GM21515 (cell line): ENCODE data around the gene VWA3A.
"Not testable (repeated sequence)": the region's sequence is repeated elsewhere in the genome, so short reads cannot be mapped to it uniquely, and the experiment has no call there.

ENCODE experiments used
- ATAC-seq: cut with Tn5 transposase; IDR thresholded peaks from one replicate; pipeline ENCODE4 v1.9.1; 2021; ENCODE audit not compliant: unreplicated experiment

VWA3A gene

DNA sequence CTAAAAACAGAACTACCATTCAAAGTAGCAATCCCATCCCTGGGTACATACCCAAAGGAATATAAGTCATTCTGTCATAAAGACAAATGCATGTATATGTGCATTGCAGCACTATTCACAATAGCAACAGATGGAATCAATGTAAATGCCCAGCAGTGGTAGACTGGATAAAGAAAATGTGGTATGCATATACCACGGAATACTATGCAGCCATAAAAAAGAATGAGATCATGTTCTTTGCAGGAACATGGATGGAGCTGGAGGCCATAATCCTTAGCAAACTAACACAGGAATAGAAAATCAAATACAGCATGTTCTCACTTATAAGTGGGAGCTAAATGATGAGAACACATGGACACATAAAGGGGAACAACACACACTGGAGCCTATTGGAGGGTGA lies 36.2 kb downstream of the VWA3A start:
- not testable (repeated sequence) for ATAC-seq

DNA sequence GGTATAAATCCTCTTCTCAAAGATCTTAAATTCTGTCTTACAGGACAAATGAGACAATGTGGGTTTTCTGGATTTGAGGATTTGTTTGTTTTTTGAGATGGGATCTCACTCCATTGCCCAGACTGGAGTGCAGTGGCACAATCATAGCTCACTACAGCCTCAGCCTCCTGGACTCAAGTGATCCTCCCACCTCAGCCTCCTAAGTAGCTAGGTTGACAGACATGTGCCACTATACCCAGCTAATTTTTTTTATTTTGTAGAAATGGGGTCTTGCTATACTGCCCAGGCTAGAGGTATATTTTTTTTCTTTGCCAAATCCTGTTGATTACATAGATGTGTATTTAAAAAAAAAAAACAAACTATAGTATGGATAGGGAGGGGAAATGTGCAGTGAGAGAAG lies 38.2 kb downstream of the VWA3A start:
- no peak for ATAC-seq

DNA sequence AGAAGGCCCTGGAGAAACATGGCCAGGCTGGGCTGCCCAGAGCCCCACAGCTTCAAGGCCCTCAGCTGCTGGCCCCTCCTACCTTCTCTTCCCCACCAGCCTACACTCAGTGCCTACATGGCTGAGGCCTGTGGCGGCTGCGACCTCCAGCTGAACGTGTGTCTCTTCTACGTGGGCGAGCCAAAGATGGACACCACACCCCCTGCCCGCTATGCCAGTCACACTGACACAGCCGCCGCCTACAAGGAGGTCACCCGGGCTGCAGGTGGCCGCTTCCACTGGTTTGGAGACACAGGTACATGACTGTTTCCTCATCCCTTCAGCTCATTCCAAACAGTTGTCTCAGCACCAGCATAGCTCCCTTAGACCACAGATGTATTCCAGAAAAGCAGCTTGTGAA lies 40.5 kb downstream of the VWA3A start:
- no peak for ATAC-seq

DNA sequence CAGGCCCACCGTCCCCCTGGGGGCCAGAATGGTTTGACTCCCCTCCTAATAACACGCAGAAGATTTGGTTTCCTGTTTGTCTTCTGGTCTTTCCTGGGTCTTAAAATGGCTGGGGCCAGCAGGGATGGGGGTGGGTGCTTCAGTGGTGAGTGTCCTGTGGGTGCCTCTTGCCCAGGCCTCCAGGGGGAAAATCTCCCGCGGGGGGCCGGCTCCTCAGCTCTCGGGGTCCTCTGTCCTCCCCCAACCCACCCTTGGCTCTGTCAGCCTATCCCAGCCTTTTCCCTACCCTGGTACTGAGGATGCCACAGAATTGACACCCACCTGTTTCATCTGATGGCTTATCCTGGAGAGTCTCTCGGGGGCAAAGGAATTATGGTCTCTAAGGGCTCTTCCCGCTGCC lies 46.1 kb downstream of the VWA3A start:
- ATAC-seq, result no peak

DNA sequence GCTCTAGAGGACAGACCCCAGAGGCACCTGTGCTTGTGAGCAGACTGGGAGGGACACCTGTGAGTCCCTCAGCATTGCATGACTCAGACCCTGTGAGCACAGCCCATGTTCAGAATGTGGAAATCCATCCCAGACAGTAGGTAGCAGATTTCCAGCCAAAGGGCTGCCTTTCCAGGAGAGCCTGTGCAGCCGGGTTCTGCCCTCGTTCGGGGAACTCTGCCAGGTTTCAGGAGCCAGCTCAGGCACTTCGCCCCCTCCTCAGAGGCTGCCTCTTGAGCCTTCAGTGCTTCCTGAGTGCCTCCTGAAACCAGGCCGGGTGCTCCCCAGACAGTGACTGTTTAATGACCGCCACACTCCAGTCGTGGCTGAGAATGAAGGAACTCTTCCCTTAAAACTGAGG lies 46.7 kb downstream of the VWA3A start:
- ATAC-seq, result no peak

DNA sequence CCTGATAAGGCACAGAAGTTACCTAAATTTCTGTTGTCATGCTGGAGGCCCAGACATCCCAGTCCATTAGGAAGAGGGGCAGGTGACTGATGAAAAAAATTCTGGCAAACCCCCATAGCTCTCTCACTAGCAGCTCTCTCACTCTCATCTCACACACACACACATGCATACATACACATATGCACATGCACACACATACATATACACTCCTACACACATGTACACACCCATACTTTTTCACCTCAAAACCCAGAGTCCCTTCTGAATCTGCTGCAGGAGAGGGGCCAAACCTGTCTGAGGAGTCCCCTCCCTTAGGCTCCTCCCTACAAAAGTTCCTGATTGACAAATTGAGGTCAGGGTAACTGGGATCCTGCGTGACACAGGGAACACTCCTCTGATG lies 47.4 kb downstream of the VWA3A start:
- no peak for ATAC-seq

DNA sequence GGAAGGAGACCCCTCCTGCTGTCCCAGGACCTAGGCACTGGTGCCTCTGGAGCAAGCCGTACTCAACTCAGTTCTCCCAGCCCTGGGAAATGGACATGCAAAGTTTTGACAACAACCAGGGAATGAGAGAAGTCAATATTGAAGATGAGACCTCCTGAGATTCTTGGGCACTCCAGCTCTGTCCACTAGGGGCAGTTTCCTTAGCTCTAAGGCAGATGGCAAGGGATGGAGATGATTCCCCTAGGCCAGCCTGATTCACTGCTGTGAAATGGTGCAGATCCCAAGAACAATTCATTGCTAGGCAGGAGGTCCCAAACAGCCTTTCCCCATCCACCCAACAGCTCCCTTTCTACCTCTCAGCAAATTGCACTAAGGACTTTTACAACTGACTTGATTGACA lies 49.4 kb downstream of the VWA3A start:
- no peak for ATAC-seq

DNA sequence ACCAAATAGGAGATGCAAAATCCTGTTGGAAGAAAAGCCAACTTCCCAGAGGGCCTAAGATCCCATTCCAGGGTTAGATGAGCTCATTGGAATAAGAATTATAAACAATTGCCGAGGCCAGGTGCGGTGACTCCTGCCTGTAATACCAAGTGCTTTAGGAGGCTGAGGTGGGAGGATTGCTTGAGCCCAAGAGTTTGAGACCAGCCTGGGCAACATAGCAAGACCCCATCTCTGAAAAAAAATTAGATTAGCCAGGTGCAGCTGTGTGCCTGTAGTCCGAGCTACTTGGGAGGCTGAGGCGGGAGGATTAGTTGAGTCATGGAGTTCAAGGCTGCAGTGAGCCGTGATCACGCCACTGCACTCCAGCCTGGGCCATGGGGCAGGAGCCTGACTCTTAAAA lies 52.2 kb downstream of the VWA3A start:
- no peak for ATAC-seq

DNA sequence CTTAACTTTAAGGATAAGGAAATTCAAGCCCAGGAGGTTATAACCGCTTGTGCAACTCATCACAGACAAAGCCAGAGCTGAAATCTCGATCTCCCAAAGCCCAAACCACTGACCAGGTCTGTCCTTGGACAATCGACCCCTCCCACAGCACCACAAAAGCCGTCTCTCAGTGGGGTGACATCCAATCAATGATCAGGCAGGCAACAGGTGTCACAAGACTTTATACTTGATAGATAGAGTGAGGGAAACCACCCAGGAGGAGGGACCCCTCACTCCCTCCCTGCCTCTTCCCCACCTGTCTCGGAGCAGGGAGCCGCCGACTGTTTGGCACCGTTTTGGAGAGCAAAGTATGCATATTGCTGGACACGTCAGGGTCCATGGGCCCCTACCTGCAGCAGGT lies 55.5 kb downstream of the VWA3A start:
- ATAC-seq, result no peak

DNA sequence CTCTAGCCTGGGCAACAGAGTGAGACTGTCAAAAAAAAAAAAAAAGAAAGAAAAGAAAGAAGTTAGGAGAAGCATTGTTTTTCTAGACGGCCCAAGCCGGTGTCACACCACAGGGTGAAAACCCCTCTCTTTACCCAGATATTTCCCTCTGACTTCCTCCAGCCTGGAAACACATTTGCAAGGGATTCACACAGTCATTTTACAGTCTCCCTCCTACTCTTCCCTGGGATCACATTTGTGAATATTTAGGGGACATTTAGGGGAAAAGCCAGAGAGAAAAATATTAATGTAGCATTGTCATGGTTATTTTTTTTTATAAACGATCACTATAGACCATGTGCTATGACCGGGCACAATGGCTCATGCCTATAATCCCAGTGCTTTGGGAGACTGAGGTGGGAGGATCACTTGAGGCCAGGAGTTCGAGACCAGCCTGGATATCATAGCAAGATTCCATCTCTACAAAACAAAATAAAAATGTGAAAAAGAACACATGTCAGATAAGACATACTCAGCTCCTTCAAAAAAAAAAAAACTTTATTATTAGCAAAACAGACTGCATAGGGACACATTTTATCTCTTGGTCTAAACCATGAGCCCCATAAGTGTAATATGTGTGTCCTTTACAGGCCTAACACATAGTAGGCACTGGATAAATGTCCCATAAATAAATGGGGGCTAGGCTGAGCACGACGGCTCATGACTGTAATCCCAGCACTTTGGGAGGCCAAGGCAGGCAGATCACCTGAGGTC lies 59.1 kb downstream of the VWA3A start:
- no peak for ATAC-seq

DNA sequence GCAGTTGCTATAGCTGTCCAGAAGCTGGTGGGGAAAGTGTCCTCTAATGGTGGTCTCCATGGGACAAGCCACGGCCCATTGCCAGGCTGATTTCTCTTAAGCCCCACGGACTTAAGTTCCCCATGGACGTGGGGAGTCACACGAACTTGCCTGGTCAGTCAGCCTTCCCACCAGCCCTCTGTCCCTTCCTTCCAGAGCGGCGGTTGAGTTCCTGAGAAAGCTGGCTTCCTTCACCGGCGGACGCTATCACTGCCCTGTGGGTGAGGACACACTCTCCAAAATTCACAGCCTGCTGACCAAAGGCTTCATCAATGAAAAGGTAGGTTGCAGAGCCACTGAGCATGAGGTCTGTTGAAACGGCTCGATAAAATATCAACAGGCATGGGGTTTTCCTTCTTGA lies 60.0 kb downstream of the VWA3A start:
- ATAC-seq, result no peak

DNA sequence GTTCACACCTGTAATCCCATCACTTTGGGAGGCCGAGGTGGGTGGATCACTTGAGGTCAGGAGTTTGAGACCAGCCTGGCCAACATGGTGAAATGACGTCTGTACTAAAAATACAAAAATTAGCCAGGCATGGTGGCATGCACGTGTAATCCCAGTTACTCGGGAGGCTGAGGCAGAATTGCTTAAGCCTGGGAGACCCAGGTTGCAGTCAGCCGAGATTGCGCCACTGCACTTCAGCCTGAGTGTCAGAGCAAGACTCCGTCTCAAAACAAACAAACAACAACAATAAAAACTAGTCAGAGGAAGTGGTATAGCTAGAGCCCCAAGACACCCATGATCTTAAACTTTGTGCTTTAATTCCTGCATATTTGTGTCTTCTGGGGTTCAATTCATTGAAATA lies 60.7 kb downstream of the VWA3A start:
- ATAC-seq, result not testable (repeated sequence)

DNA sequence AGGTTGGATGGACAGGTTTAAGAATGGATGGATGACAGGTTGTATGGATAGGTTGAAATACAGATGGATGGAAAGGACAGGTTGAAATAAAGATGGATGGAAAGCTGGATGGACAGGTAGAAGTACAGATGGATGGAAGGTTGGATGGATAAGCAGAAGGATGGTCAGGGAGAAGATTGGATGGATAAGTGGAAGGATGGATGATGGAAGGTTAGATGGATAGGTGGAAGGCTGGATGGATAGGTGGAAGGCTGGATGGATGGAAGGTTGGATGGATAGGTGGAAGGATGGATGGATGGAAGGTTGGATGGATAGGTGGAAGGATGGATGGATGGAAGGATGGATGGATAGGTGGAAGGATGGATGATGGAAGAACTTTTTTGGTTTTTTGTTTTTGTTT lies 69.1 kb downstream of the VWA3A start:
- no peak for ATAC-seq

DNA sequence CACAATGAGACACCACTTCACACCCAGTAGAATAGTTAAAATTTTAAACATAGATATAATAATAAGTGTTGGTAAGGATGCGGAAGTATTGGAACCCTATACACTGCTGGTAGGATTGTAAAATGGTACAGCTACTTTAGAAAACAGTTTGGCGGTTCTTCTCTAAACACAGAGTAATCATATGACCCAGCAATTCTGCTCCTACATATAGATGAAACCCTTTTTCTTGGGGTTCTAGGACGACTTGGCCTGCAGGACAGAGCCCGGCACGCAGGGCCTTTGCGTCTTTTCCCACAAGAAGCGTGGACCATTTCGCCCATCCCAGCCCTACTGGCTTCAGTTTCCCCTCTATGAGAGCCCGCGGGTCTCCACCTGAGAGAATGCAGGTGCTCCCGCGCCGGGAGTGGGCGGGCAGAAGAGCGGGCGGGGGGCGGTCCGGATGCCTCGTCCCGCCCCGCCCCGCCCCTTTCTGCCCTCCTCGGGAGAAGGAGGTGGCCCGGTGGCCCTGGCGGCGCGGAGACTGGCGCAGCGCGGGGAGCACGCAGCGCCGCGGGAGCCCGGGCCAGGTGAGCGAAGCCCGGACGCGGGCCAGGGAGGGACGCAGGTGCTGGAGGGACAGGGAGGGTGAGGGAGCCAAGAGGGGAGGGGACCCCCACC lies 69.8 kb downstream of the VWA3A start, which contains the start of gene SDR42E2:
SDR42E2 (plus strand) TSS at position 508 of the 657 bp plus-strand sequence. CDS start 3,077 bp downstream, outside the sequence.
- ATAC-seq, result no peak

DNA sequence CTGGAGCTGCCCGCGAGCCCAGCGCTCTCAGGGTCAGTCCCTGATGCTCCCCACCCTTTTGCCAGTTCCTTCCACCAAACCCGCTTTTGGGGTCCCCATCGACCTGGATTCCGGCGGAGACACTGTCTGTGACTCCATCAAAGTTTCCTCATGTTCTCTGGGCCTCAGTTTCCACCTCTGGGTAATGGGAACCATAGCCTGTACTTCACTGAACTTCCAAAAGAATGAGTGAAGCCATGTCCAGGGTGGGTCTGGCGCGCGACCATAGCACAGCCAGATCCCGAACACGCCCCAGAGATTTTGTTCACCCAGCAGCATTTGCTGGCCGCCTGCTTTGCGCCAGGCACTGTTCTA lies 70.3 kb downstream of the VWA3A start:
- ATAC-seq, result no peak

DNA sequence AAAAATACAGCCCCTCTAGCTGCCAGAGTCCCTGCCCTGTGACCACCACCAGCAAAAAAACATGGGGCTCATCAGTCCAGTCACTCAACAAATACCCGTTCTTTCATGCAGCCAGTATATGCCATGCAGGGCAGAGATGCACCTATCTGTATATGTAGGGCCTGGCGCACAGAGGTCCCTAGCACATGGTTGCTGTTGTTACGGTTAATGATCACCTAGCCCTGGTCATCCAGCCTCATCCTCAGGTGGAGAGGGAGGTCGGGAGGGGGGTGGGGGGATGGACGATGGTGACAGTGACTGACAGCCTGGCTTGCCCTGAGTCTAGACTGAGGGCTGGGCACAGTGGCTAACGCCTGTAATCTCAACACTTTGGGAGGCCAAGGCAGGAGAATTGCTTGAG lies 71.5 kb downstream of the VWA3A start:
- ATAC-seq, result no peak

DNA sequence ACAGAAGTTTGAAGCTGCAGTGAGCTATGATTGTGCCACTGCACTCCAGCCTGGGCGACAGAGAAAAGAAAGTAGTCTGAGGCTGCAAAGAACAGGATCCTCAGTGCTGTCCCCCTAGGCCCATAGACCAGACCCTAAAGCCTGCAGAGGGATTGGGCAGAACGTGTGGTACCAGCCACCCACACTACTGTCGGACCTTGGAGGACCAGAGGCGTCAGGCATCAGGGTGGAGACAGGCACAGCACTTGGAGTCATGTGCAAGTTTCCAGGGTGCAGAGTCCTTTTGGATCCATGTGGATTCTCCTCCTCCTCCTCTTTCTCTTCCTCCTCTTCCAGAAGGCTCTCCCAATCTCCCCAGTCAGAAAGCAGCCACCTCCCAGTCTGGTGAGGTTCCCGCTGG lies 72.1 kb downstream of the VWA3A start:
- ATAC-seq, result no peak

DNA sequence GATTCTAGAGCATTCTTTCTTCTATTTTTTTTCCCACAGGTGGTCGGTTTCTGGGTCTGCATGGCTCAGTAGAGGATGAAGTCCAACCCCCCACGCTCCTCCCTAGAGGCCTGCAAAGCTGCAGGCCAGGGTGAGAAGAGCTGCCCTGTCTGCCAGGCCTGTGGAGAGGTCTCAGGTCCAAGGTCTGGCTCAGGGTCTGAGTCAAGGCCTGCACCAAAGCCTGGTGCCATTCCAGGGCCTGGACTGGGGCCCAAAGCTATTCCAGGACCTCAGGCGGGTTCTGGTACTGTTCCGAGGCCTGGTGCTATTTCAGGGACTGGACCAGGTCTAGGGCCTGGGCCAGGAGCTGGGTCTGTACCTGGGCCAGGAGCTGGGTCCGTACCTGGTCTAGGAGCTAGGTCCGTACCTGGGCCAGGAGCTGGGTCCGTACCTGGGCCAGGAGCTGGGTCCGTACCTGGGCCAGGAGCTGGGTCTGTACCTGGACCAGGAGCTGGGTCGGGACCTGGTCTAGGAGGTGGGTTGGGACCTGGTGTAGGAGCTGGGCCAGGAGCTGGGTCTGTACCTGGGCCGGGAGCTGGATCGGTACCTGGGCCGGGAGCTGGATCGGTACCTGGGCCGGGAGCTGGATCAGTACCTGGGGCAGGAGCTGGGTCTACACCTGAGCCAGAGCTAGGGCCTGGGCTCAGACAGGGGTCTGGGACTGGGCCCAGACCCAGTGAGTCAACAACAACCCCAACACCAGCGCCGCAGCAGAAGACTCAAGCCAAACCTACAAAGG lies 73.4 kb downstream of the VWA3A start:
- ATAC-seq, result no peak

DNA sequence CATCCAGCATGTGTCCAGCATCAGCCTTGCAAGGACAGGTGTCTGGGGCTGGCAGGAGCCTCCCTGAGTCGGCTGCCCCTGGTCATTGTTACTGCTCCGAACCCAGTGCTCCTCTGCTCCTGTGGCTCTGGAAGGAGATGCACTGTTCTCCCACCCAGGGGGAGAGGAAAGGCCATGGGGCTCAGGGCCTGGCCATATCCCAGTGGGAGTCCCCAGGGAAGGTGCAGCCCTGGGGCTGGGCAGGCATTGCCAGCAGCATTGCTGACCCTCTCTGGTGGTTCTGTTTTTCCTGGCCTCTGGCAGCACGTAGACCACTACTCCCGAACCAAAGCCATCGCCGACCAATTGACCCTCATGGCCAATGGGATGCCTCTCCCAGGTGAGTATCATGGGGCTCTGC lies 79.6 kb downstream of the VWA3A start:
- ATAC-seq, result no peak

DNA sequence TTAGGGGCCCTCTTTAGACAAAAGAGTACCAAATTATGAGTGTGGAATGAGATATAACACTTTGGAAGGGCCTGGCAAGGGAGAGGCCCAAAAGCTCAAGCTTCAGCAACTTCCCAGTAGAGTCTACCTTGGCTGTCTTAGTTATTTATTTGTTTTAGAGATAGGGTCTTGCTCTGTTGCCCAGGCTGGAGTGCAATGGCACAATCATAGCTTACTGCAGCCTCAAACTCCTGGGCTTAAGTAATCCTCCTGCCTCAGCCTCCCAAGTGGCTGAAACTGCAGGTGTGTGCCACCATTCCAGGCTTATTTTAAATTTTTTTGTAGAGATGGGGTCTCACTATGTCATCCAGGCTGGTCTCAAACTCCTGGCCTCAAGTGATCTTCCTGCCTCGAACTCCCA lies 80.3 kb downstream of the VWA3A start:
- ATAC-seq, result not testable (repeated sequence)

DNA sequence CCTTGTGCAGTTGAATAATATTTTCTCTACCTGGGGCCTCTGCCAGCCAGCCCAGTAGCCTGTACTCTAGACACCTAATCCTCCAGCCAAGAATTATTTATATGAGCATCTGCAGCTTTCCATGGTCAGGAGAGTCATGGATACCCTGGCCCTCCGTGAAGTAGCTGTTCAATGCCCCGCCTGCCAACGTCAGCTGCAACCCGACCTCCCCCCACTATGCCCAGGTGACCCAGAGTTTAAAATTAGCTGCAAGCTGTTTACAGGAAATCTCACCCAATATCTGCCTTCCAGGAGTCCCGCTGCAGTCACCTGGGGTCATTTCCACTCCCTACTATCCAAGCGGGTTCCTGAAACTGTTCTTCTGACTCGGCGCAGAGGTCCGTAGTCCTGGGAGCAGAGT lies 82.3 kb downstream of the VWA3A start:
- no peak for ATAC-seq
